CD4-positive, alpha-beta T cell (primary cell): ENCODE results near the gene FCGBP. TPM values are rescaled to one million over a fixed set of nuclear protein-coding genes. Genes with fewer than 3 reads are reported as not detected.

ENCODE experiments used
- ATAC-seq: fragments of 200-7000 bp; cut with Tn5 transposase; one replicate; pipeline ENCODE4 v1.10.0; 2022; ENCODE audit warnings: mild to moderate bottlenecking; ENCODE audit not compliant: poor library complexity
- CTCF ChIA-PET: fragments of 350-600 bp; sonication (Branson Sonifier 250); formaldehyde crosslinking; loops from one replicate; lab custom pipeline; 2021; ENCODE audit warnings: antibody characterized with exemption, inconsistent platforms; lab: Charles Lee
- POLR2A ChIA-PET: fragments of 350-600 bp; sonication (Branson Sonifier 250); formaldehyde crosslinking; loops from one replicate; lab custom pipeline; 2021; ENCODE audit warnings: antibody characterized with exemption, inconsistent platforms; lab: Charles Lee
- DNase-seq, 14 experiments: peaks; one replicate each; pipeline ENCODE4 v3.0.0-alpha.2; 2013 to 2020; ENCODE audit warnings: mixed read lengths in 2 of 14
- H3K27ac ChIP-seq, 2 donors: one replicate each; pipeline versions ENCODE4 v1.5.1 to v1.7.0; 2013; ENCODE audit warnings: low read length in 2 of 2, low read depth in 1 of 2, mild to moderate bottlenecking in 1 of 2
- H3K27me3 ChIP-seq, 2 experiments: 1 replicate in 1 of 2; 2 replicates in 1 of 2; pipeline versions ENCODE4 v1.6.1 to v1.7.0; 2013; ENCODE audit warnings: low read length in 2 of 2, control low read depth in 1 of 2, mild to moderate bottlenecking in 1 of 2, moderate library complexity in 1 of 2; ENCODE audit not compliant: insufficient read depth in 2 of 2, control insufficient read depth in 1 of 2
- H3K36me3 ChIP-seq: one replicate; pipeline ENCODE4 v1.6.1; 2013; ENCODE audit warnings: low read length, control low read depth; ENCODE audit not compliant: insufficient read depth
- H3K4me1 ChIP-seq: one replicate; pipeline ENCODE4 v1.6.1; 2013; ENCODE audit warnings: low read length, control low read depth; ENCODE audit not compliant: insufficient read depth
- H3K4me3 ChIP-seq: one replicate; pipeline ENCODE4 v1.5.1; 2013; ENCODE audit warnings: mild to moderate bottlenecking, low read length, moderate library complexity
- H3K9me3 ChIP-seq, 2 experiments: 1 replicate in 1 of 2; 2 replicates in 1 of 2; pipeline versions ENCODE4 v1.6.1 to v1.7.0; 2013; ENCODE audit warnings: low read length in 2 of 2, mild to moderate bottlenecking in 2 of 2, control low read depth in 1 of 2, moderate library complexity in 1 of 2; ENCODE audit not compliant: control insufficient read depth in 1 of 2, insufficient read depth in 1 of 2
- H3K27ac Mint-ChIP-seq: one replicate; pipeline ENCODE4 v1.8.0; 2020; ENCODE audit warnings: mixed read lengths
- H3K27me3 Mint-ChIP-seq: one replicate; pipeline ENCODE4 v1.8.0; 2021; ENCODE audit warnings: mixed read lengths
- H3K36me3 Mint-ChIP-seq: one replicate; pipeline ENCODE4 v1.8.0; 2021; ENCODE audit warnings: low read depth, mixed read lengths
- H3K4me1 Mint-ChIP-seq: one replicate; pipeline ENCODE4 v1.8.0; 2021; ENCODE audit warnings: low read depth, mixed read lengths
- H3K4me3 Mint-ChIP-seq: one replicate; pipeline ENCODE4 v1.8.0; 2020; ENCODE audit warnings: mild to moderate bottlenecking, mixed read lengths
- H3K9me3 Mint-ChIP-seq: one replicate; pipeline ENCODE4 v1.8.0; 2020; ENCODE audit warnings: mixed read lengths
- intact Hi-C, 2 experiments: fragments of 100-400 bp; cut with DNase I in 1 of 2; cut with micrococcal nuclease in 1 of 2; formaldehyde crosslinking; loops; one replicate each; pipeline versions ENCODE4 v1.15.1 to v1.9.0; 2023 to 2025; cut with DNase I, micrococcal nuclease
- polyA plus RNA-seq, 2 donors: library from polyadenylated mRNA; unstranded; fragments of 120-200 nt; gene quantifications; one replicate each; pipeline ENCODE4 v1.2.1, GENCODE V29; 2013
- total RNA-seq, 174 experiments: library from RNA in 2 of 174; stranded (reverse) in 2 of 174; gene quantifications; one replicate each; pipeline ENCODE4 v1.2.3 and lab custom pipeline; 2021 to 2026
- TF ChIP-seq, protein P1 (sequence below): fragments of 200-600 bp; IDR thresholded peaks from one replicate; pipeline ENCODE4 v1.8.0; 2022; ENCODE audit warnings: antibody characterized with exemption, mild to moderate bottlenecking

The FCGBP gene
- total RNA-seq (10 to 100 TPM; 16.3 to 19.1 TPM), total RNA-seq (lab: John Stamatoyannopoulos, UW) (0.66 to 95.4 (median 7.1) reads per million in 172 experiments)
- 9.5 TPM for polyA plus RNA-seq (2013, experiment 1 of 2)
- polyA plus RNA-seq (2013, experiment 2 of 2) = 4.7 TPM

DNA sequence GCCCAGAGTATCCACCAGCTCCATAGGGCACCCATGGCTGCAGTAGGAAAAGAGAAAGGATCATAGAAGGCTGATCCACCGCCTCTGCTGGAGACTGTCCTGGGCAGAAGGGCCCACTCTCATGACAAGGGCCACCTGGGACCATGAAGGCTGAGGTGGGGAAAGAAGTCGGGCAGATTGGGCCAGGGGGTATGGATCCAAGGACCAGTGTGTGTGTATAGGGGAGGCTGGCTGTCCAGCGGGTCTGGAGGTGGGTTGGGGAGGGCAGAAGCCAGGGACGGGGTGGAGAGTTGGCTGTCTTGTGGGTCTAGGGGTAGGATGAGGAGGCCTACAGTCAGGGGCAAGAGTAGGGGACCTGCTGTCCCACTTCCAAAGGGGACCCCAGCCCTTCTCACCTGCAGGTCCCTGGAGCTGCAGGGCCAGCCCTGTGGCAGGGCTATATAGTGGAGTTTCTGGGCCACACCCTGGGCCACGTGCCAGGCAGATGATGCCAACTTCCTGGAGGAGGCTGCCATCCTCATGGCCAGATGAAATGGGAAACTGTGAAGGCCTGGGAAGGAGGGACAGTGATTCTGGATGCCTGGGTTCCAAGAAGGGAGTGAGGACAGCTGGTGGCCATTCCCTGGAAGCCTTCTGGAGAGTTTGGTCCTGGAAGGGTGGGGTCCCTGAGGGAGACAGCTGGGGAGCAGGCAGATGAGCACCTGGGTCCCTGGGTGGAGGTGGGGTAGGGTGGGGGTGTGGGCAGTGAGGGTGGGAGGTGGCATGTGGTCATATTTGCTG is at the start of gene FCGBP:
Gene FCGBP (minus strand): TSS at position 51 of the 780 bp plus-strand sequence.
- ATAC-seq = no peak
- peaks cover 76% of the 10 kb centered on the region for H3K4me1 Mint-ChIP-seq
- no peaks in the 10 kb centered on the region for H3K9me3 Mint-ChIP-seq
- peaks cover under 1 to 3% of the 10 kb centered on the region in 2 experiments for H3K9me3 ChIP-seq
- H3K27ac ChIP-seq = peak within 1 kb of the TSS in 1 of 2 donors; percentile 24
- intact Hi-C loops = loop anchor here in 1 of 2 experiments (5.0 kb wide), 1 partner anchor 33 kb away; no protein-coding TSS in a partner anchor
- no peak within 1 kb of the TSS for H3K4me3 ChIP-seq
- peak within 1 kb of the TSS; percentile 62 for H3K4me3 Mint-ChIP-seq
- H3K4me1 ChIP-seq = peaks cover 42% of the 10 kb centered on the region
- TF ChIP-seq, protein P1, sequence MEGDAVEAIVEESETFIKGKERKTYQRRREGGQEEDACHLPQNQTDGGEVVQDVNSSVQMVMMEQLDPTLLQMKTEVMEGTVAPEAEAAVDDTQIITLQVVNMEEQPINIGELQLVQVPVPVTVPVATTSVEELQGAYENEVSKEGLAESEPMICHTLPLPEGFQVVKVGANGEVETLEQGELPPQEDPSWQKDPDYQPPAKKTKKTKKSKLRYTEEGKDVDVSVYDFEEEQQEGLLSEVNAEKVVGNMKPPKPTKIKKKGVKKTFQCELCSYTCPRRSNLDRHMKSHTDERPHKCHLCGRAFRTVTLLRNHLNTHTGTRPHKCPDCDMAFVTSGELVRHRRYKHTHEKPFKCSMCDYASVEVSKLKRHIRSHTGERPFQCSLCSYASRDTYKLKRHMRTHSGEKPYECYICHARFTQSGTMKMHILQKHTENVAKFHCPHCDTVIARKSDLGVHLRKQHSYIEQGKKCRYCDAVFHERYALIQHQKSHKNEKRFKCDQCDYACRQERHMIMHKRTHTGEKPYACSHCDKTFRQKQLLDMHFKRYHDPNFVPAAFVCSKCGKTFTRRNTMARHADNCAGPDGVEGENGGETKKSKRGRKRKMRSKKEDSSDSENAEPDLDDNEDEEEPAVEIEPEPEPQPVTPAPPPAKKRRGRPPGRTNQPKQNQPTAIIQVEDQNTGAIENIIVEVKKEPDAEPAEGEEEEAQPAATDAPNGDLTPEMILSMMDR = no peak
- no peak for DNase-seq
- ChIA-PET POLR2A (interaction anchor here (1.1 kb wide), 1 partner anchor 508 kb away, joined by 3 read pairs; no protein-coding TSS in a partner anchor), CTCF (interaction anchor here (1.0 kb wide), 1 partner anchor 36 kb away, joined by 3 read pairs; the partner anchor contains the start of gene PSMC4)
- H3K27ac Mint-ChIP-seq = peak within 1 kb of the TSS; percentile 78
- no peaks in the 10 kb centered on the region for H3K27me3 Mint-ChIP-seq
- no peaks in the 10 kb centered on the region for H3K36me3 ChIP-seq
- no peaks in the 10 kb centered on the region for H3K27me3 ChIP-seq
- peaks cover 5% of the 10 kb centered on the region for H3K36me3 Mint-ChIP-seq

DNA sequence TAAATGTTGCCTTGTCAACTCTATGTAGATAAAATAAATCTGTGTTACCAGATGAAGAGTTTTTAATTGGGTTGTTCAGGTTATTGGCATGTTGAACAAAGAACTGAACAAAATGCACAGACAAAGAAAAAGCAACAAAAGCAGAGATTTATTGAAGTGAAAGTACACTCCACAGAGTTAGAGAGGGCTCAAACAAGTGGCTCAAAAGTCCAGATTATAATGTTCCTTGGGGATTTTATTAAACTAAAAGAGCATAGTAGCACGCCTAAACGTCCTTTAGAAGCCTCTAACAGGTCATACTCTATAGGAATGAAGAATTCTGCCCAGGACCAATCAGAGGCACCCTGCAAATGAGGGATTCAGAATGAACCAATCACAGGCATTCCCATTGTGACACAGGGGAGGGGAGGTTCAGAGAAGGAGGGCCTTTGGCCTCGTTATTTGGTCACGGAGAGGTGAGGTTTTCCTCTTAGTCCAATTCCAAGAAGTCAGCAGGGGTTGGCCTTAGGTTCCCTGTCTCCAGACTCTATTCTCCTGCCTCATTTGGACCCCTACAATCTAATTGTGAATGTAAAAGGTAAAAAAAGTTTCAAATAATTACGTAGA is 49.4 kb upstream of the FCGBP start:
- ChIA-PET POLR2A (interaction anchor here (1.0 to 1.2 kb wide), 2 partner anchors 13 kb away, joined by 3 read pairs; partner anchors contain the start of genes PSMC4 and ZNF546), CTCF (no interaction called here)
- H3K27me3 ChIP-seq = no peaks in the 10 kb centered on the region
- DNase-seq (no peak), ATAC-seq (no peak)
- H3K4me3 ChIP-seq = no peak overlapping the region
- H3K9me3 ChIP-seq = peaks cover 7 to 32% of the 10 kb centered on the region in 2 experiments
- intact Hi-C loops = no loop called here
- peaks cover 46% of the 10 kb centered on the region for H3K36me3 ChIP-seq
- peaks cover 8% of the 10 kb centered on the region for H3K4me1 Mint-ChIP-seq
- no peak overlapping the region for H3K4me3 Mint-ChIP-seq
- H3K27ac ChIP-seq = no peak overlapping the region
- H3K27me3 Mint-ChIP-seq = no peaks in the 10 kb centered on the region
- peaks cover 13% of the 10 kb centered on the region for H3K9me3 Mint-ChIP-seq
- H3K4me1 ChIP-seq = no peaks in the 10 kb centered on the region
- TF ChIP-seq, protein P1 = no peak
- H3K36me3 Mint-ChIP-seq = peaks cover 90% of the 10 kb centered on the region
- H3K27ac Mint-ChIP-seq = no peak overlapping the region

DNA sequence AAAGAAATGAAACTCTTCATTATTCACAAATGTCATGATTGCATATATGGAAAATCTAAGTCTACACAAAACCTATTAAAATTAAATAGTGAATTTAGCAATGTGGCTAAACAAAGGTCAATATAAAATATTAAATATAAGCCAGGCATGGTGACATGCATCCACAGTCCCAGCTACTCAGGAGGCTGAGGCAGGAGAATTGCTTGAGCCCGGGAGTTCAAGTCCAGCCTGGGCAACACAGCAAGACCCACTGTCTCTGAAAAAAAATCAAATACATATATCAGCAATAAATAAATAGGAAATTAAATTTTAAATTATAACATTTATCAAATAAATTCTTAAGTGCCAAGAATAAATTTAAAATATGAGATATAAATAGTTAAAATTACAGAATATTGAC is 48.4 kb upstream of the FCGBP start:
- peaks cover 7% of the 10 kb centered on the region for H3K4me1 Mint-ChIP-seq
- TF ChIP-seq, protein P1 = no peak
- Histone ChIP-seq H3K4me3 (no peak overlapping the region), H3K9me3 (peaks cover 7 to 32% of the 10 kb centered on the region in 2 experiments), H3K36me3 (peaks cover 55% of the 10 kb centered on the region), H3K27me3 (no peaks in the 10 kb centered on the region), H3K4me1 (no peaks in the 10 kb centered on the region), H3K27ac (no peak overlapping the region)
- H3K36me3 Mint-ChIP-seq = peaks cover 92% of the 10 kb centered on the region
- ATAC-seq (no peak), DNase-seq (no peak)
- H3K27ac Mint-ChIP-seq = no peak overlapping the region
- peaks cover 13% of the 10 kb centered on the region for H3K9me3 Mint-ChIP-seq
- H3K4me3 Mint-ChIP-seq = no peak overlapping the region
- intact Hi-C loops = no loop called here
- ChIA-PET CTCF (no interaction called here), POLR2A (interaction anchor here (1.2 kb wide), 1 partner anchor 12 kb away, joined by 3 read pairs; the partner anchor contains the start of gene PSMC4)
- no peaks in the 10 kb centered on the region for H3K27me3 Mint-ChIP-seq
